Right lobe of liver (tissue), 6 donors: ENCODE results near the gene SULT1A2. TPM values are rescaled to one million over a fixed set of nuclear protein-coding genes. Genes with fewer than 3 reads are reported as not detected.
A peak's percentile ranks its signal among the peaks of the same experiment; 100 is the strongest.
"Not testable (repeated sequence)": the region's sequence is repeated elsewhere in the genome, so short reads cannot be mapped to it uniquely, and the experiment has no call there.

Experiments used
- ATAC-seq, 4 donors: fragments of 200-7000 bp; cut with Tn5 transposase; one replicate each; pipeline ENCODE4 v1.9.1; 2020; ENCODE audit warnings: mild to moderate bottlenecking in 4 of 4, moderate library complexity in 4 of 4
- DNase-seq, 3 donors: peaks; one replicate each; pipeline ENCODE4 v3.0.0-alpha.2; 2020
- H3K27ac ChIP-seq, 3 donors: fragments of 200-600 bp; one replicate each; pipeline ENCODE4 v1.8.0; 2022
- H3K27me3 ChIP-seq, 2 donors: fragments of 200-600 bp; one replicate each; pipeline ENCODE4 v1.8.0; 2022
- H3K36me3 ChIP-seq, 4 donors: fragments of 200-600 bp; sonication (generic) in 1 of 4; one replicate each; pipeline versions ENCODE4 v1.5.1 to v1.8.0; 2017 to 2022; ENCODE audit warnings: control low read depth in 1 of 4
- H3K4me1 ChIP-seq, 4 donors: fragments of 200-600 bp; sonication (generic) in 1 of 4; one replicate each; pipeline versions ENCODE4 v1.5.1 to v1.8.0; 2017 to 2022; ENCODE audit warnings: control low read depth in 1 of 4
- H3K4me3 ChIP-seq, 3 donors: fragments of 200-600 bp; one replicate each; pipeline ENCODE4 v1.8.0; 2022
- H3K9me3 ChIP-seq, 4 donors: fragments of 200-600 bp; sonication (generic) in 1 of 4; one replicate each; pipeline versions ENCODE4 v1.5.1 to v1.8.0; 2017 to 2022; ENCODE audit warnings: control low read depth in 1 of 4
- CTCF ChIP-seq, 4 donors: fragments of 200-600 bp in 3 of 4; fragments of 450-650 bp in 1 of 4; IDR thresholded peaks; one replicate each; pipeline versions ENCODE4 v1.5.1 to v1.8.0; 2016 to 2022; ENCODE audit warnings: antibody characterized with exemption in 4 of 4, mild to moderate bottlenecking in 2 of 4
- POLR2A ChIP-seq: fragments of 450-650 bp; IDR thresholded peaks from one replicate; pipeline ENCODE4 v1.6.1; 2017; ENCODE audit warnings: antibody characterized with exemption, mild to moderate bottlenecking
- WGBS: methylation state at CpG from one replicate; pipeline ENCODE4 v1.1.6; 2018; ENCODE audit warnings: low coverage, low lambda C conversion rate; ENCODE audit not compliant: insufficient coverage; ENCODE audit errors: missing lambda C conversion rate; 5-methylcytosine and 5-hydroxymethylcytosine counted together
- intact Hi-C, 2 donors: fragments of 100-400 bp; cut with DNase I; formaldehyde crosslinking; loops; one replicate each; pipeline versions ENCODE4 v1.11.2 to v1.14.1; 2022
- total RNA-seq, 6 experiments: library from RNA; depleted of rRNA in 2 of 6; stranded (reverse); fragments of >200 nt in 2 of 6; fragmentation: NEBNext Ultra II Directional in 3 of 6; extraction: Animal tissue kit (Norgen Biotek cat#: 25700) in 3 of 6; gene quantifications; one replicate each; pipeline versions ENCODE4 v1.1.0 to v1.2.4, GENCODE V29; 2016 to 2023
- donor health status: DM: no; HTN: yes; CAD: no.
- donor health status: DM: no; HTN: no; CAD: no.
- donor health status: DM: no; HTN: no; CAD: no.
- donor health status: DM: no; HTN: yes; CAD: no.
- donor health status: DM: no; HTN: yes; CAD: no.

Gene SULT1A2
- total RNA-seq, 6 experiments from 2014 or later: 10.1 to 48.3 (median 18.0) TPM

DNA sequence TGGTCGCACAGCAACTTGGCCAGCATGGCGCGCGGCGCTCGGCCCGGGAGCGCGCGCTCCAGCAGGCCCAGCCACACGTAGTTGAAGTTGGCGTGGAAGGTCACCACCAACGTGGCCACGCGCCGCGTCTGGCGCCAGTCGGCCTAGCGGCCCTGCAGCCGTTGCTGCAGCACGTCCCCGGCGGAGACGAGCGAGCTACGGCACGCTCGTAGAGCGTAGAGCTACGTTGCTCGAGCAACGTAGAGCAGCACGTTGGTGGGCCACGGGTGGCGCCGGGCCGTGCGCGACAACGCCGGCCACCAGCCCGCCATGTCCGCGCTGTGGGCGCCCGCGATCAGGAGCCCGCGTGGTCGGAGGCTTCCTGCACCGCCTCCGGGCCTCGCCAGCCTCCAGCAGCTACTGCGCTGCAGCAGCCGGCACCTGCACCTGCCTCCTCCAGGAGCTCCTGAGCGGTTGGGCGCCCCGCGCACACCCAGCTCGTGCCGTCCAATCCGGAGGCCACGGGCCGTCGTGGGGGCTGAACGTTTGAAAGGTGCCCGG is 26.4 kb upstream of the SULT1A2 start:
- TF ChIP-seq CTCF (IDR thresholded peaks at IDR 0.05) (no peak), POLR2A (peak; percentile 23)
- 0% methylated on average over 4 of the region's 68 CpGs for WGBS
- ATAC-seq (peak; percentile 78 to 97 (median 92)), DNase-seq (peak; percentile 58 to 76 (median 73))
- H3K4me1 ChIP-seq: no peaks in the 10 kb centered on the region
- intact Hi-C loops: no loop called here
- H3K36me3 ChIP-seq: peaks cover 0 to 7% (median 0%) of the 10 kb centered on the region in 4 donors
- no peaks in the 10 kb centered on the region for H3K9me3 ChIP-seq
- no peaks in the 10 kb centered on the region for H3K27me3 ChIP-seq
- H3K4me3 ChIP-seq: peak overlapping the region; percentile 34 to 70 (median 60)
- H3K27ac ChIP-seq: no peak overlapping the region

- H3K27ac ChIP-seq, H3K27me3 ChIP-seq, intact Hi-C loops, H3K36me3 ChIP-seq, H3K4me1 ChIP-seq, DNase-seq, H3K9me3 ChIP-seq: not testable (repeated sequence)
- WGBS: 58% methylated on average over 10 of the region's 24 CpGs
- peak; percentile 46 to 61 (median 57) for ATAC-seq
- H3K4me3 ChIP-seq: peak overlapping the region; percentile 34 to 70 (median 60)
These were observed 25.8 kb upstream of the SULT1A2 start for GRCh38 chr16:28622532-28623171.

DNA sequence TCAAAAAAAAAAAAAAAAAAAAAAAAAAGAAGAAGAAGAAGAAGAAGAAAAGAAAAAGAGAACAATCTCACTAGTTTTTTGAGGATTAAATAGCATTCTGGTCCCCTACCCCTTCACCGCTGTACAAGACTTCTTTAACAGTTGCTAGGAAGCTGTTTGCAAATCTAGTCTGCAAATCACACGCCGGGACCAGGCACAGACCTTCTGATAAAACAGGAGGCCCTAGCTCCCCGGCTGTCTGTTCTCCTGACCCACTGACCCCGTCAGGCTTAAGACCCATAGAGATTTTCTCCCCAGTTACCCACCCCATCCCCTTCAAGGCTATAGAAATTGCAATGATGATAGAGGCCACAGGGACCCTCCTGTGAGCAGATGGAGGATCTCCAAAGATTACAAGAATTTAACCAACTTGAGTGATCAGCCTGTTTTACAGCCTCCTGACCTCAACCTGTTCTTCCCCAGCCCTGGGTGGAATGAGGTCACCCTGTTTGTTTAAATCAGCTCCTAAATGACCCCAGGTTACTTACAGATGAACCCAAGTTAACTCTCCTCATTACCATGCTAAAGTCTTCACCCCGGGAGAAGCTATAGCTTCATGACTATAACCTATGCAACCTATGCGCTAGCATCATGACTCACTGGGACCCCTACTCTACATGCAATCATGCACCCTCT is 24.8 kb upstream of the SULT1A2 start:
- Histone ChIP-seq H3K9me3 (no peaks in the 10 kb centered on the region), H3K36me3 (peaks cover 0 to 7% (median 0%) of the 10 kb centered on the region in 4 donors), H3K27ac (no peak overlapping the region), H3K27me3 (no peaks in the 10 kb centered on the region), H3K4me3 (no peak overlapping the region), H3K4me1 (no peaks in the 10 kb centered on the region)
- intact Hi-C loops: no loop called here
- ATAC-seq (peak in 2 of 4 donors; percentile 19 to 61), DNase-seq (no peak)
- TF ChIP-seq POLR2A (no peak), CTCF (IDR thresholded peaks at IDR 0.05) (no peak)
- WGBS: 85% methylated on average over 5 of the region's 7 CpGs

GRCh38 chr16:28620316-28620715 is 23.5 kb upstream of the SULT1A2 start:
- H3K4me3 ChIP-seq, H3K36me3 ChIP-seq, DNase-seq, intact Hi-C loops, H3K27ac ChIP-seq, H3K4me1 ChIP-seq, H3K27me3 ChIP-seq, H3K9me3 ChIP-seq, ATAC-seq: not testable (repeated sequence)
- 100% methylated on average over 1 of the region's 1 CpG for WGBS

GRCh38 chr16:28617874-28618273 is 21.0 kb upstream of the SULT1A2 start:
- no peak for TF ChIP-seq CTCF (IDR thresholded peaks at IDR 0.05)
- TF ChIP-seq POLR2A: no peak
- no peak for ATAC-seq
- intact Hi-C loops: no loop called here
- DNase-seq: no peak
- Histone ChIP-seq H3K4me1 (no peaks in the 10 kb centered on the region), H3K27ac (no peak overlapping the region), H3K4me3 (no peak overlapping the region), H3K9me3 (no peaks in the 10 kb centered on the region), H3K36me3 (peaks cover 0 to 7% (median 0%) of the 10 kb centered on the region in 4 donors), H3K27me3 (no peaks in the 10 kb centered on the region)
- 60% methylated on average over 4 of the region's 4 CpGs for WGBS
